PC-3 (cell line): ENCODE results near the gene SULT1E1. TPM values are rescaled to one million over a fixed set of nuclear protein-coding genes. Genes with fewer than 3 reads are reported as not detected.

Experiments
- ATAC-seq: fragments of 200-7000 bp; cut with Tn5 transposase; 2 replicates; pipeline ENCODE4 v1.9.1; 2020; ENCODE audit warnings: mild to moderate bottlenecking, moderate library complexity
- Bru-seq: library from RNA; stranded (reverse); fragments of 400-500 nt; gene quantifications from one replicate; lab custom pipeline; 2021; lab: Mats Ljungman, UMichigan
- BruChase-seq, 2 experiments: library from RNA; stranded (reverse); fragments of 400-500 nt; gene quantifications; one replicate each; lab custom pipeline; 2021; lab: Mats Ljungman, UMichigan
- BruUV-seq: library from RNA; stranded (reverse); fragments of 400-500 nt; replicated peaks from 2 replicates; lab custom pipeline; 2021; lab: Mats Ljungman, UMichigan
- CTCF ChIA-PET: fragments of 300-600 bp; sonication (Branson Sonifier 250); formaldehyde crosslinking; loops from one replicate; lab custom pipeline; 2022; ENCODE audit warnings: antibody characterized with exemption; lab: Charles Lee
- POLR2A ChIA-PET: fragments of 300-600 bp; sonication (Branson Sonifier 250); formaldehyde crosslinking; loops from one replicate; lab custom pipeline; 2022; ENCODE audit warnings: antibody characterized with exemption; ENCODE audit not compliant: unreplicated experiment; lab: Charles Lee
- DNase-seq: peaks from one replicate; pipeline ENCODE4 v3.0.0-alpha.2; 2015
- H2AFZ ChIP-seq: fragments of 300-600 bp; sonication (generic); 2 replicates; pipeline ENCODE4 v1.6.0; 2016; ENCODE audit warnings: antibody characterized with exemption, low read length
- H3F3A ChIP-seq: fragments of 300-600 bp; sonication (generic); one replicate; pipeline ENCODE4 v1.6.0; 2017; ENCODE audit warnings: antibody characterized with exemption, low read length, control low read depth, mild to moderate bottlenecking; ENCODE audit not compliant: unreplicated experiment
- H3K27ac ChIP-seq: fragments of 300-600 bp; sonication (generic); 2 replicates; pipeline ENCODE4 v1.5.1; 2016; ENCODE audit warnings: mild to moderate bottlenecking, low read length
- H3K27me3 ChIP-seq: fragments of 300-600 bp; sonication (generic); 2 replicates; pipeline ENCODE4 v1.6.1; 2016; ENCODE audit warnings: low read length, mixed read lengths
- H3K36me3 ChIP-seq: fragments of 300-600 bp; sonication (generic); 2 replicates; pipeline ENCODE4 v1.6.1; 2016; ENCODE audit warnings: low read depth, mixed run types, low read length, mixed read lengths
- H3K4me1 ChIP-seq: fragments of 300-600 bp; sonication (generic); 2 replicates; pipeline ENCODE4 v1.5.1; 2016; ENCODE audit warnings: low read length; ENCODE audit not compliant: insufficient read depth
- H3K4me2 ChIP-seq: fragments of 300-600 bp; sonication (generic); 2 replicates; pipeline ENCODE4 v1.6.0; 2016; ENCODE audit warnings: low read length
- H3K4me3 ChIP-seq: fragments of 300-600 bp; sonication (generic); 2 replicates; pipeline ENCODE4 v1.5.1; 2016; ENCODE audit warnings: mild to moderate bottlenecking, low read length, mixed read lengths
- H3K79me2 ChIP-seq: fragments of 300-600 bp; sonication (generic); 2 replicates; pipeline ENCODE4 v1.6.1; 2017; ENCODE audit warnings: low read length, mixed read lengths
- H3K9ac ChIP-seq: fragments of 300-600 bp; sonication (generic); 2 replicates; pipeline ENCODE4 v1.6.0; 2016; ENCODE audit warnings: mild to moderate bottlenecking, low read length
- H3K9me2 ChIP-seq: fragments of 300-600 bp; sonication (generic); replicated peaks from 2 replicates; pipeline ENCODE4 v1.6.1; 2016; ENCODE audit warnings: mixed run types, low read length, mixed read lengths
- H3K9me3 ChIP-seq: fragments of 300-600 bp; sonication (generic); 2 replicates; pipeline ENCODE4 v1.6.1; 2016; ENCODE audit warnings: low read length, mixed read lengths
- H4K20me1 ChIP-seq: fragments of 300-600 bp; sonication (generic); 2 replicates; pipeline ENCODE4 v1.6.1; 2016; ENCODE audit warnings: low read length, mixed read lengths
- EZH2 ChIP-seq: fragments of 300-600 bp; sonication (generic); IDR thresholded peaks from one replicate; pipeline ENCODE4 v1.6.1; 2017; ENCODE audit warnings: antibody characterized with exemption, mild to moderate bottlenecking, low read length; ENCODE audit not compliant: unreplicated experiment
- EZH2phosphoT487 ChIP-seq: fragments of 300-600 bp; sonication (generic); IDR thresholded peaks from 2 replicates; pipeline ENCODE4 v1.6.1; 2018; ENCODE audit warnings: mild to moderate bottlenecking, antibody characterized with exemption, low read length, borderline replicate concordance
- intact Hi-C: fragments of 100-400 bp; cut with micrococcal nuclease; formaldehyde crosslinking; loops from 2 replicates; pipeline ENCODE4 v1.9.0; 2023
- long read RNA-seq: library from polyadenylated mRNA; unstranded; transcript quantifications from one replicate; pipeline ENCODE4 v2.0.0, GENCODE V29; 2021; ENCODE audit not compliant: unreplicated experiment
- total RNA-seq: library from RNA; depleted of rRNA; stranded (reverse); fragments of >200 nt; gene quantifications from 2 replicates; pipeline ENCODE4 v1.2.3, GENCODE V29; 2014; rRNA removed
- TF ChIP-seq, protein P1 (sequence below): fragments of 300-600 bp; sonication (generic); conservative IDR thresholded peaks from 2 replicates; pipeline ENCODE4 v1.5.1; 2017; ENCODE audit warnings: antibody characterized with exemption, low read depth, mild to moderate bottlenecking, low read length

The SULT1E1 gene, protein sequence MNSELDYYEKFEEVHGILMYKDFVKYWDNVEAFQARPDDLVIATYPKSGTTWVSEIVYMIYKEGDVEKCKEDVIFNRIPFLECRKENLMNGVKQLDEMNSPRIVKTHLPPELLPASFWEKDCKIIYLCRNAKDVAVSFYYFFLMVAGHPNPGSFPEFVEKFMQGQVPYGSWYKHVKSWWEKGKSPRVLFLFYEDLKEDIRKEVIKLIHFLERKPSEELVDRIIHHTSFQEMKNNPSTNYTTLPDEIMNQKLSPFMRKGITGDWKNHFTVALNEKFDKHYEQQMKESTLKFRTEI
- total RNA-seq (not detected in 2 replicates), Bru-seq, nascent RNA (not detected), BruChase-seq, experiment 1, labeled RNA remaining after a 6-hour chase (percentile 6 among the genes with signal in this experiment), BruChase-seq, experiment 2, labeled RNA remaining after a 2-hour chase (percentile 6 among the genes with signal in this experiment)
- long read RNA-seq, result 0 reads

DNA sequence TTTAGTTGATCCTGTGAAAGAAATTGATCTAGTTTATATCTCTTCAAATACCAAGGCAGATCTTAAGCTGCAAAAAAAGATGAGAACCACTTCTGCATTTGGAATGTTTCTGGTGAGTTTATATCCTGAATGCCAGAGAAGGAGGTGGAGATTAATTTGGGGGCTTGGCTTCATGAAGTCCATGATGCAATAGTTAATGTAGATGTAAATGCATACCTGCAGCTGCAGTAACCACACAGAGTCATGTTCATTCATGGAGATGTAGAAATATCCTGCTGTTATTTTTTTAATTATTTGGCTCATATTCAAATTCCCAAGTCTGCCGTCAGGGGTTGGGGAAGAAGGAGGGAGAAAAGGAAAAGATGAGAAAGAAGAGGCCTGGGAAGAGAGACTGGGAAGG, at the start of gene SULT1E1:
SULT1E1 (minus strand) TSS at position 94 of the 400 bp plus-strand sequence. CDS start 2,501 bp downstream, outside the sequence.
- POLR2A ChIA-PET, result no interaction called here
- no peak within 1 kb of the TSS for H3K4me3 ChIP-seq
- DNase-seq (peak; percentile 10), ATAC-seq (no peak)
- no peak within 1 kb of the TSS for H3K9ac ChIP-seq
- H3K9me2 ChIP-seq, result no peaks in the 10 kb centered on the region
- no peak within 1 kb of the TSS for H2AFZ ChIP-seq
- TF ChIP-seq EZH2 (no peak), EZH2phosphoT487 (no peak)
- TF ChIP-seq, protein P1, sequence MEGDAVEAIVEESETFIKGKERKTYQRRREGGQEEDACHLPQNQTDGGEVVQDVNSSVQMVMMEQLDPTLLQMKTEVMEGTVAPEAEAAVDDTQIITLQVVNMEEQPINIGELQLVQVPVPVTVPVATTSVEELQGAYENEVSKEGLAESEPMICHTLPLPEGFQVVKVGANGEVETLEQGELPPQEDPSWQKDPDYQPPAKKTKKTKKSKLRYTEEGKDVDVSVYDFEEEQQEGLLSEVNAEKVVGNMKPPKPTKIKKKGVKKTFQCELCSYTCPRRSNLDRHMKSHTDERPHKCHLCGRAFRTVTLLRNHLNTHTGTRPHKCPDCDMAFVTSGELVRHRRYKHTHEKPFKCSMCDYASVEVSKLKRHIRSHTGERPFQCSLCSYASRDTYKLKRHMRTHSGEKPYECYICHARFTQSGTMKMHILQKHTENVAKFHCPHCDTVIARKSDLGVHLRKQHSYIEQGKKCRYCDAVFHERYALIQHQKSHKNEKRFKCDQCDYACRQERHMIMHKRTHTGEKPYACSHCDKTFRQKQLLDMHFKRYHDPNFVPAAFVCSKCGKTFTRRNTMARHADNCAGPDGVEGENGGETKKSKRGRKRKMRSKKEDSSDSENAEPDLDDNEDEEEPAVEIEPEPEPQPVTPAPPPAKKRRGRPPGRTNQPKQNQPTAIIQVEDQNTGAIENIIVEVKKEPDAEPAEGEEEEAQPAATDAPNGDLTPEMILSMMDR, result no peak
- no TSS peak for BruUV-seq
- no peaks in the 10 kb centered on the region for H3K36me3 ChIP-seq
- intact Hi-C loops, result no loop called here
- H3K27ac ChIP-seq, result no peak within 1 kb of the TSS
- no peaks in the 10 kb centered on the region for H4K20me1 ChIP-seq
- no peaks in the 10 kb centered on the region for H3K79me2 ChIP-seq
- no peaks in the 10 kb centered on the region for H3K9me3 ChIP-seq
- H3K4me1 ChIP-seq, result peaks cover 7% of the 10 kb centered on the region
- H3F3A ChIP-seq, result no peaks in the 10 kb centered on the region
- CTCF ChIA-PET, result no interaction called here
- no peaks in the 10 kb centered on the region for H3K27me3 ChIP-seq
- no peak within 1 kb of the TSS for H3K4me2 ChIP-seq

DNA sequence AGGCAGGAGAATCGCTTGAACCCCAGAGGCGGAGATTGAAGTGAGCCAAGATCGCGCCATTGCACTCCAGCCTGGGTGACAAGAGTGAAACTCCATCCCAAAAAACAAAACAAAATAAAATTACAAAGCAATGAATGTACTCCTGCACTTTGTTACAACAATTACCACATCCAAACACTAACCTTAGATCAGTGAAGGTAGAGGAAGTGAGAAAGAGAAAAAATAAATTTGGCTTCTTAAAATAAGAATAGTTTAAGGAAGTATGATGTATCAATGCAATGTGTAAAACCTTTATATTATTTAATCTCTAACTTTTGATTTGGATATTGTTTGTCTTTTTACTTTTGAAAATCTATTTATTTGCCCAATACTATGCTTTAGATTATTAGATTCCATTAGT, 49.2 kb upstream of the SULT1E1 start:
- H3K9ac ChIP-seq, result no peak overlapping the region
- no peaks in the 10 kb centered on the region for H3K79me2 ChIP-seq
- no peak overlapping the region for H3K4me2 ChIP-seq
- TF ChIP-seq, protein P1, result no peak
- TF ChIP-seq EZH2phosphoT487 (no peak), EZH2 (no peak)
- H3K4me3 ChIP-seq, result no peak overlapping the region
- BruUV-seq, result no TSS peak
- no peaks in the 10 kb centered on the region for H3F3A ChIP-seq
- ATAC-seq (no peak), DNase-seq (no peak)
- no peaks in the 10 kb centered on the region for H3K36me3 ChIP-seq
- ChIA-PET CTCF (no interaction called here), POLR2A (no interaction called here)
- H3K9me2 ChIP-seq, result no peaks in the 10 kb centered on the region
- H3K27ac ChIP-seq, result no peak overlapping the region
- H2AFZ ChIP-seq, result no peak overlapping the region
- no peaks in the 10 kb centered on the region for H3K9me3 ChIP-seq
- intact Hi-C loops, result no loop called here
- H3K4me1 ChIP-seq, result no peaks in the 10 kb centered on the region
- peaks cover 29% of the 10 kb centered on the region; the same call in 1 of the 2 replicates for H3K27me3 ChIP-seq
- H4K20me1 ChIP-seq, result no peaks in the 10 kb centered on the region

DNA sequence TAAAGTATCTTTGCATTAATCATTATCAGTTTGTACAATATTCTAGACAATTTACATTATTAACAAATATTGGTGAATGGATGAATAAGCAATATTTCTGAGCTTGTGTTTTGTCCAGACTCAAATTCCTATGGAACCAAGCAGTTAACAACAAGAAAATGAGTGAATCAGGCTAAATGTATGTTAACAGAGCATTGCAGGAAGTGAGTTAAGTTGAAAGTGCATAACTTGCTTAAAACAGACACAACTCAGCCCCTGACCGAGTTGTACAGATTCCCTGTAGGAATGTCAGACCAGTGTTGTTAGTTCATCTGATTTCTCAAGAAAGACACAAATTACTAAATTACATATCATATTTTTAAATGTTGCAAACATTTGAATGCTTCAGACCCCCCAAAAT, 47.2 kb upstream of the SULT1E1 start:
- Histone ChIP-seq H3K79me2 (no peaks in the 10 kb centered on the region), H3K27ac (no peak overlapping the region), H3K9me2 (no peaks in the 10 kb centered on the region), H3K4me3 (no peak overlapping the region), H2AFZ (no peak overlapping the region), H3K36me3 (no peaks in the 10 kb centered on the region), H3F3A (no peaks in the 10 kb centered on the region), H3K9me3 (no peaks in the 10 kb centered on the region), H3K9ac (no peak overlapping the region), H3K4me1 (no peaks in the 10 kb centered on the region), H3K27me3 (peaks cover 19% of the 10 kb centered on the region; the same call in 1 of the 2 replicates), H4K20me1 (no peaks in the 10 kb centered on the region), H3K4me2 (no peak overlapping the region)
- TF ChIP-seq, protein P1, result no peak
- TF ChIP-seq EZH2phosphoT487, result no peak
- intact Hi-C loops, result no loop called here
- no TSS peak for BruUV-seq
- POLR2A ChIA-PET, result no interaction called here
- DNase-seq (no peak), ATAC-seq (no peak)
- CTCF ChIA-PET, result no interaction called here
